GM13977 (cell line): ENCODE measurements around the gene CRMP1.
"Not testable (repeated sequence)": the region's sequence is repeated elsewhere in the genome, so short reads cannot be mapped to it uniquely, and the experiment has no call there.

Experiments
- DNase-seq: peaks from one replicate; pipeline ENCODE4 v3.0.0; 2012; ENCODE audit warnings: low spot score
- CTCF ChIP-seq: IDR thresholded peaks from 2 replicates; pipeline ENCODE4 v1.5.1; 2012; ENCODE audit warnings: mild to moderate bottlenecking, control low read depth; ENCODE audit not compliant: insufficient read depth; ENCODE audit errors: extremely low read depth, missing control alignments
- in situ Hi-C: fragments of 300-500 bp; cut with MboI; formaldehyde crosslinking; loops from one replicate; pipeline ENCODE4 v1.12.0; 2022; ENCODE audit warnings: low sequenced_read_pairs, low pct_unique_long_range_greater_than_20kb, mixed read lengths, inconsistent platforms; ENCODE audit not compliant: unreplicated experiment

Gene CRMP1

GRCh38 chr4:5839751-5840674 is 52.9 kb downstream of the CRMP1 start:
- no peak for DNase-seq
- TF ChIP-seq CTCF = no peak
- in situ Hi-C loops = no loop called here

GRCh38 chr4:5839332-5839731 is 53.6 kb downstream of the CRMP1 start:
- DNase-seq = no peak
- TF ChIP-seq CTCF = no peak
- in situ Hi-C loops = no loop called here

- in situ Hi-C loops, DNase-seq: not testable (repeated sequence)
These were observed 55.4 kb downstream of the CRMP1 start for GRCh38 chr4:5837483-5837882.

GRCh38 chr4:5836943-5837342 is 55.9 kb downstream of the CRMP1 start:
- in situ Hi-C loops = no loop called here
- TF ChIP-seq CTCF = no peak
- no peak for DNase-seq

- no peak for TF ChIP-seq CTCF
- DNase-seq = no peak
- in situ Hi-C loops = no loop called here
These were observed 64.9 kb downstream of the CRMP1 start for GRCh38 chr4:5828005-5828391.

- TF ChIP-seq CTCF = no peak
- DNase-seq = no peak
- in situ Hi-C loops = no loop called here
These were observed 65.5 kb downstream of the CRMP1 start for GRCh38 chr4:5827108-5828004.
